GM12873 (cell line): ENCODE results near the gene CEP152.

Experiments
- TF ChIP-seq, protein P1 (sequence below): IDR thresholded peaks from 2 replicates; pipeline ENCODE4 v1.5.1; 2012; ENCODE audit warnings: low read depth, mild to moderate bottlenecking, moderate library complexity, low read length, control low read depth; ENCODE audit not compliant: insufficient read depth; ENCODE audit errors: missing control alignments

The CEP152 gene

DNA sequence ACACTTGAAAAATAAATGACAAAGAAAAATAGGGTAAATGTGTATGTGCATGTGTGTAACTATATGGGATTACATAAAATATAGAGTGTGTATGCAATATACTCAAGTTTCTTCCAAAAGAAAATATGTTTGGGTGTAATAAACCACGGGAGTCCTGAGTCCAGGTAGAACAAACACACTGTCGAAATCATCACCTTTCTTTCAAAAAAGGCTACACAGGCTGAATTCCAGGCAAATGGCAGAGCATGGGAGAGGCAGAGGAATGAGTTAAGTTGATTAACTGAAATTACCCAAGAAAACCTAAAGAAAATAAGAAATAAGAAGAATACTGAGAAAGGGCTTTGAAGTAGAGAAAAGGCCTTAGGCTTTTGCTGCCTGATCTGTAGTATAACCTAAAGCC is 26.1 kb downstream of the CEP152 start:
- TF ChIP-seq, protein P1, sequence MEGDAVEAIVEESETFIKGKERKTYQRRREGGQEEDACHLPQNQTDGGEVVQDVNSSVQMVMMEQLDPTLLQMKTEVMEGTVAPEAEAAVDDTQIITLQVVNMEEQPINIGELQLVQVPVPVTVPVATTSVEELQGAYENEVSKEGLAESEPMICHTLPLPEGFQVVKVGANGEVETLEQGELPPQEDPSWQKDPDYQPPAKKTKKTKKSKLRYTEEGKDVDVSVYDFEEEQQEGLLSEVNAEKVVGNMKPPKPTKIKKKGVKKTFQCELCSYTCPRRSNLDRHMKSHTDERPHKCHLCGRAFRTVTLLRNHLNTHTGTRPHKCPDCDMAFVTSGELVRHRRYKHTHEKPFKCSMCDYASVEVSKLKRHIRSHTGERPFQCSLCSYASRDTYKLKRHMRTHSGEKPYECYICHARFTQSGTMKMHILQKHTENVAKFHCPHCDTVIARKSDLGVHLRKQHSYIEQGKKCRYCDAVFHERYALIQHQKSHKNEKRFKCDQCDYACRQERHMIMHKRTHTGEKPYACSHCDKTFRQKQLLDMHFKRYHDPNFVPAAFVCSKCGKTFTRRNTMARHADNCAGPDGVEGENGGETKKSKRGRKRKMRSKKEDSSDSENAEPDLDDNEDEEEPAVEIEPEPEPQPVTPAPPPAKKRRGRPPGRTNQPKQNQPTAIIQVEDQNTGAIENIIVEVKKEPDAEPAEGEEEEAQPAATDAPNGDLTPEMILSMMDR = no peak

DNA sequence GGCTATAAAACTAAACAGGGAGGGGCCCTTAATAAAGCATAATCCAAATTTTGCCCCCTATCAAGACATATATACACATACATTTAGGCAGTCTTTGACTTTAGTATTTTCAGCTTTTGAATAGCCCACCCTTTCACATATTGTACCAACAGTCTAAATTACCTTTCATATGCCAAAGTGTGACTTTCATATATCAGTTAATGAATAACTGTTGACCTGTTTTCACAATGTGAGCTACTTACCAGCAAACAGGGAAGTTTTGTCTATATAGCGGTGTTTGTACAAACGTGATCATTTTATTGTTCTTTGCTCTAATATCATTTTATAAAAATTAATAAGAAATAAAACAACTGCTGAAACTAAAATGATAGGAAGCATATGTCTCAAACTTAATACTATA is 28.0 kb downstream of the CEP152 start:
- TF ChIP-seq, protein P1 = no peak

DNA sequence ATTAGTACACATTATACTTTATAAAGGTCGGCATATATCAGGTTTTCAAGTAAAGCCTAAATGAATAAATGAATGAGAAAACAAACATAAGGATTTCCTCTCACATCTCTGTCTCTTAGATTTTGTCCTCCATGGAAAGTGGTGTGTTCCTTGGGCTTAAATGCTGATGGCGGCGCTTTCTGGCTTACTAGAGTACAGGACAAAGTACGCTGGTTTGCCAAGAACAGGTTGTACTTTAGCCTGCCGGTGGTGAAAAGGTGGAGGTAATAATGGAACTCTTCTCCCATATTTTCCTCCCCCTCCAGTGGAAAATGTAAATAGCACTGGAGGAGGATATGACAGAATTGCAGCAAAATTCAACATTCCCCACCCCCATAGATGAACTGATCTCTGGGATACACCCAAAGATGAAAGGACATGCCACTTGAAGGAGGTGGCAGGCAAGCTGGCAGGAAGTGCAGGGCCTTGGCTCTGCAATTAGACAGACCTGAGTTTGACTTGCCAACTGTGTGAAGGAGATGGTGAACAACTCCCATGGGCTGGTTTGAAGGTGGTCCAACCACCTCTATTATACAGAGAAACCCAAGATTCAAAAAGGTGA is 29.3 kb downstream of the CEP152 start:
- TF ChIP-seq, protein P1 = no peak

DNA sequence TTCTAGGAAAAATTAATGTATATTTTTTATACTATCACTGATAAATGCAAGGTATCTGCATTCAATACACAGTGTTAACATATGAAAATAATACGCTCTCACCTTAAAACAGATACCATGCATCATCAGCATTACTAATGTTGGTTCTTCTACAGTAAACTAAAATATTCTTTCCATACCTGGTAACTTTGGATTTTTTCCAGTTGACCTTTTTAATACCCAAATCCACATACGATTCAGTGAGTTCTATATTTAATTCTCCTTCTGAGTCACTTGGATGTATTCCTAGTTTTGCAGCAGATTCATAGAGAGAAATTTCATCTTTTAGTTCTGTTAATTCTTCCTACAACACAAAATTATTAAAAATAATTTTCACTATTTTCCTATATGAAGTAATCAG is 29.9 kb downstream of the CEP152 start:
- TF ChIP-seq, protein P1 = no peak

DNA sequence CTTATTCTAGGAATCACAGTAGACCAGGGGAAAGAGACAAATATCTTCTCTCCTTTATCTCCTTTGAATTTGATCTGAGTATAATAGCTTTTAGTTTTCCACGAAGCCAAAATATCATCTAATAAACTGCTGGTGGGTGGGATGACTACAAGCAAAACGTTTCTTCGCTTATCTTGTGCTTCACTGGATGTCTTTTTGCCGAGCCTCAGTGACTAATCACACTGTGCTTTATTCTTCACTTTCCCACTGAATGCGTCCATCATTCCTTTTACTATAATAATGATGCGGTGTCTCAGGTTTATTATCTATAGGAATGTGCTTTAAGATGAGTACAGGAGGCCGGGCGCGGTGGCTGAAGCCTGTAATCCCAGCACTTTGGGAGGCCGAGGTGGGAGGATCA is 32.5 kb downstream of the CEP152 start:
- TF ChIP-seq, protein P1 = no peak

DNA sequence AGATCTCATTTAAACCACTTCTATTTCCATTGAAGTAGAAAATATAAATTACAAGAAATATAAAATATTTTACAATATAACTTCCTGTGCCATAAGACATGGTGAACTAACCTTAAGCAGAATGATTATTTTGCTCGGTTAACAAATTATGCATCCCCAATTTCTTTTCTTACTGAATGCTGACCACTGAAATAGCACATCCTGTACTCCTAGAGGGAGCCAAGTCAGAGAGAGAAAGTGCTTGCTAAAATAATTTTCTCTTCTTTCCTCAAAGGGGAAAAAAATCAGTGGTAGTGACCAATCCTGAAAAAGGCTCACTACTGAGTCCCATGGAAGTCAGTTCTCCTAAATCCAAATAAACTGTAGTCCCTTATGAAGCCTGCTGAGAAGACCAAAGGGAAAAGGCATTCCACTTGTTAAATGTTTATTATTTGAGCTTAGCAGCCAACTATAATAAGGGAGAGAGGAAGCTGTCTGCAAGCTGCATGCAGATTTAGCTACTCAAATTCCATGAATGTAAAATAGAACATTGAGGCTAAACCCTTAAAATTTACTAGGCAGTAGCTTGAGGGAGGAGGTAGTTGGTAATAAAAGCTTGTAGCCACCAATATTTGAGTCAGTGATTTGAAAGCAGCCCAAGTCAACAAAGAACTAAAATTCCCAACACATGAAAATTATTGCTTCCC is 33.1 kb downstream of the CEP152 start:
- TF ChIP-seq, protein P1 = no peak

DNA sequence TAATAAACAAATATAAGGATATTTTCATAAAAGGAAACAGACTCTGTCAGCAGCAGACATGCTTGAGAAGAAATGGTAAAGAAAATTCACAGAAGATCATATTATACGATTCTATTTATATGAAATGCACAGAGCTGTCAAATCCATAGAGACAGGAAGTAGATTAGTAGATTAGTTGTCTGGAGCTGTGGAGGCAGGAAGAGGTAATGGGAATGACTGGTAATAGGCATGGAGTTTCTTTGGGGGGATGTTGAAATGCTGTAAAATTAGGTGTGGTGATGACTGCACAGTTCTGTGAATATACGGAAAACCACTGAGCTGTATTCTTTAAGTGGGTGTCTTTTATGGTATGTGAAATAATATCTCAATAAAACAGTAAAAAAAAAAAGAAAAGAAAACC is 35.3 kb downstream of the CEP152 start:
- TF ChIP-seq, protein P1 = no peak
